Gastroesophageal sphincter (tissue), 3 donors: Measurements from ENCODE around the gene ENTREP3.

Experiments used
- EP300 ChIP-seq: sonication (generic); formaldehyde crosslinking; IDR thresholded peaks from one replicate; pipeline ENCODE4 v1.6.1; 2017; ENCODE audit warnings: antibody characterized with exemption, mild to moderate bottlenecking
- POLR2A ChIP-seq, 2 donors: fragments of 450-650 bp; IDR thresholded peaks; one replicate each; pipeline ENCODE4 v1.6.1; 2017; ENCODE audit warnings: antibody characterized with exemption in 2 of 2, mild to moderate bottlenecking in 2 of 2, moderate library complexity in 1 of 2
- TF ChIP-seq, protein P1 (sequence below), 4 experiments: fragments of 200-600 bp in 2 of 4; fragments of 450-650 bp in 2 of 4; sonication (generic) in 1 of 4; IDR thresholded peaks; one replicate each; pipeline ENCODE4 v1.5.1; 2017 to 2019; ENCODE audit warnings: antibody characterized with exemption in 4 of 4, mild to moderate bottlenecking in 2 of 4, moderate library complexity in 2 of 4

DNA sequence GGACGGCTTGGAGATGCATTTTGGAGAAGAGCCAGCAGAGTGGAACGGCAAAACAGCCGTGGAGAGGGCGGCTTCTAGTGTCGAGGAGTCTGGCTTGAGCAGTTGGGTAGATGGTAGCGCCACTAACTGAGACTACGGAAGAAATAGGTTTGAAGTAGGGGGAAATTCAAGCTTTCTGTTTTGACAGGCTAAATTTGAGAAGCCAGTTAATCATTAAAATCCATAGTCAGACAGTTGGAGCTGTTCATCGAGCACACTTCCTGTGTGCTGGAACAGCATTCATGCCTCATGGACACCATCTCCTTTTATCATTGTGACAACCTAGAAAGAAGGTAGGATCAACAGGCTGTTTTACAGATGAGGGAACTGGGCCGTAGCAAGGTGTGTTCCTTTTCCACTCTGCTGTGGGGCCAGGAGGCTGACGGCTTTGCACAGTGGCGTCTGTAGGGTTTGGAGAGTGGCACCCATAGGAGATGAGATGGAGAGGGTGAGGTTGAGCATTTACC is 49.3 kb upstream of the ENTREP3 start:
- TF ChIP-seq, protein P1, sequence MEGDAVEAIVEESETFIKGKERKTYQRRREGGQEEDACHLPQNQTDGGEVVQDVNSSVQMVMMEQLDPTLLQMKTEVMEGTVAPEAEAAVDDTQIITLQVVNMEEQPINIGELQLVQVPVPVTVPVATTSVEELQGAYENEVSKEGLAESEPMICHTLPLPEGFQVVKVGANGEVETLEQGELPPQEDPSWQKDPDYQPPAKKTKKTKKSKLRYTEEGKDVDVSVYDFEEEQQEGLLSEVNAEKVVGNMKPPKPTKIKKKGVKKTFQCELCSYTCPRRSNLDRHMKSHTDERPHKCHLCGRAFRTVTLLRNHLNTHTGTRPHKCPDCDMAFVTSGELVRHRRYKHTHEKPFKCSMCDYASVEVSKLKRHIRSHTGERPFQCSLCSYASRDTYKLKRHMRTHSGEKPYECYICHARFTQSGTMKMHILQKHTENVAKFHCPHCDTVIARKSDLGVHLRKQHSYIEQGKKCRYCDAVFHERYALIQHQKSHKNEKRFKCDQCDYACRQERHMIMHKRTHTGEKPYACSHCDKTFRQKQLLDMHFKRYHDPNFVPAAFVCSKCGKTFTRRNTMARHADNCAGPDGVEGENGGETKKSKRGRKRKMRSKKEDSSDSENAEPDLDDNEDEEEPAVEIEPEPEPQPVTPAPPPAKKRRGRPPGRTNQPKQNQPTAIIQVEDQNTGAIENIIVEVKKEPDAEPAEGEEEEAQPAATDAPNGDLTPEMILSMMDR (IDR thresholded peaks at IDR 0.05) = no peak
- TF ChIP-seq POLR2A (IDR thresholded peaks at IDR 0.05) = no peak
- no peak for TF ChIP-seq EP300
